Stimulated activated CD4-positive, alpha-beta T cell treated with anti-CD3 and anti-CD28 coated beads, Interleukin-4, amount 100 ng/mL, for 24 hours (primary cell): Measurements from ENCODE around the gene STAC2.
"Not testable (repeated sequence)": the region's sequence is repeated elsewhere in the genome, so short reads cannot be mapped to it uniquely, and the experiment has no call there.

Experiments used
- DNase-seq: peaks from one replicate; pipeline ENCODE4 v3.0.0-alpha.2; 2020

Gene STAC2

GRCh38 chr17:39225308-39225958 lies at the start of gene STAC2:
TSS of gene STAC2 (minus strand) at chr17:39225945. CDS start at chr17:39225502, 443 bp downstream.
- DNase-seq: no peak

- no peak for DNase-seq
These were observed 45.8 kb upstream of the STAC2 start for GRCh38 chr17:39271546-39271945.

GRCh38 chr17:39270923-39271322 lies 45.2 kb upstream of the STAC2 start:
- no peak for DNase-seq

- DNase-seq: no peak
These were observed 38.4 kb upstream of the STAC2 start for GRCh38 chr17:39264119-39264518.

GRCh38 chr17:39261286-39261685 lies 35.5 kb upstream of the STAC2 start:
- DNase-seq: peak; percentile 44

- no peak for DNase-seq
These were observed 27.2 kb upstream of the STAC2 start for GRCh38 chr17:39252788-39253460.

GRCh38 chr17:39251997-39252396 lies 26.3 kb upstream of the STAC2 start:
- DNase-seq: no peak

GRCh38 chr17:39250076-39250475 lies 24.3 kb upstream of the STAC2 start:
- not testable (repeated sequence) for DNase-seq

- DNase-seq: no peak
These were observed 20.5 kb upstream of the STAC2 start for GRCh38 chr17:39246274-39246673.

GRCh38 chr17:39244600-39245570 lies 19.1 kb upstream of the STAC2 start:
- DNase-seq: peak; percentile 88

GRCh38 chr17:39244016-39244599 lies 18.4 kb upstream of the STAC2 start:
- DNase-seq: no peak

- DNase-seq: no peak
These were observed 17.4 kb upstream of the STAC2 start for GRCh38 chr17:39243155-39243554.

GRCh38 chr17:39240631-39241030 lies 14.9 kb upstream of the STAC2 start:
- no peak for DNase-seq

- DNase-seq: peak; percentile 67
These were observed 14.0 kb upstream of the STAC2 start for GRCh38 chr17:39239640-39240314.

GRCh38 chr17:39238311-39238972 lies 12.7 kb upstream of the STAC2 start:
- peak; percentile 72 for DNase-seq

GRCh38 chr17:39237586-39237985 lies 11.8 kb upstream of the STAC2 start:
- DNase-seq: no peak

GRCh38 chr17:39236981-39237441 lies 11.3 kb upstream of the STAC2 start:
- no peak for DNase-seq

- no peak for DNase-seq
These were observed 10.7 kb upstream of the STAC2 start for GRCh38 chr17:39236450-39236927.

GRCh38 chr17:39235555-39236449 lies 10.1 kb upstream of the STAC2 start:
- DNase-seq: peak; percentile 46
